HG03442 (cell line): ENCODE measurements around the gene ABCC3.

ENCODE experiments used
- ATAC-seq: cut with Tn5 transposase; IDR thresholded peaks from one replicate; pipeline ENCODE4 v1.9.1; 2021; ENCODE audit warnings: mild to moderate bottlenecking, moderate library complexity; ENCODE audit not compliant: unreplicated experiment

Gene ABCC3

GRCh38 chr17:50627782-50628601, 6.7 kb upstream of the ABCC3 start:
- no peak for ATAC-seq

- no peak for ATAC-seq
Measured at GRCh38 chr17:50629902-50630301, 4.8 kb upstream of the ABCC3 start.

GRCh38 chr17:50630524-50631194, 4.0 kb upstream of the ABCC3 start:
- no peak for ATAC-seq

- no peak for ATAC-seq
Measured at GRCh38 chr17:50631195-50631907, 3.3 kb upstream of the ABCC3 start.

- no peak for ATAC-seq
Measured at GRCh38 chr17:50631908-50632571, 2.6 kb upstream of the ABCC3 start.

GRCh38 chr17:50632637-50633036, 2.0 kb upstream of the ABCC3 start:
- ATAC-seq, result no peak

GRCh38 chr17:50633683-50634082, 998 bp upstream of the ABCC3 start:
- no peak for ATAC-seq

- no peak for ATAC-seq
Measured at GRCh38 chr17:50634915-50635731, 442 bp downstream of the ABCC3 start.

- ATAC-seq, result no peak
Measured at GRCh38 chr17:50635732-50635981, 976 bp downstream of the ABCC3 start.

- no peak for ATAC-seq
Measured at GRCh38 chr17:50635982-50636803, 1.5 kb downstream of the ABCC3 start.

GRCh38 chr17:50636804-50637195, 2.1 kb downstream of the ABCC3 start:
- no peak for ATAC-seq

GRCh38 chr17:50637829-50638605, 3.3 kb downstream of the ABCC3 start:
- ATAC-seq, result no peak

GRCh38 chr17:50638606-50638965, 3.9 kb downstream of the ABCC3 start:
- no peak for ATAC-seq

- no peak for ATAC-seq
Measured at GRCh38 chr17:50638966-50639713, 4.5 kb downstream of the ABCC3 start.

- ATAC-seq, result no peak
Measured at GRCh38 chr17:50640686-50641351, 6.1 kb downstream of the ABCC3 start.

- no peak for ATAC-seq
Measured at GRCh38 chr17:50641357-50641756, 6.7 kb downstream of the ABCC3 start.

GRCh38 chr17:50642071-50642721, 7.5 kb downstream of the ABCC3 start:
- ATAC-seq, result no peak
